ENCODE results near the gene USP36. TPM values are rescaled to one million over a fixed set of nuclear protein-coding genes. Genes with fewer than 3 reads are reported as not detected.

USP36 gene
- total RNA-seq, 1 experiment from 2014 or later, result 74.0 TPM

DNA sequence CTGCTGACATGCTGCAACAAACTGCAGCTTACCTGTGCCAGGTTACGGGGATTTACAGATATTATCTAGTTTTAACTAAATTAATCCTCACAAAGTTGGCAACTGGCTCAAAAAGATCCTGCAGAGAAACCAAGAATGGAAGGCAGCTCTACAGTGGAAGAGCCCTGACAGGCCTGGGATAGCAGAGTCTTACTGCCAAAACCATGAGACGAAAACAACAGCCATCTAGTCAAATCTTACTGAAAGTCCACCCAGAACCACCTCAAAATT lies 8.1 kb downstream of the USP36 start (continued):
- no peak for TF ChIP-seq OVOL2 (CRISPR knock-in tag; IDR thresholded peaks at IDR 0.05; ENCODE audit: borderline replicate concordance)
- TF ChIP-seq CBFB (CRISPR knock-in tag; IDR thresholded peaks at IDR 0.05; ENCODE audit: low read depth), result no peak

DNA sequence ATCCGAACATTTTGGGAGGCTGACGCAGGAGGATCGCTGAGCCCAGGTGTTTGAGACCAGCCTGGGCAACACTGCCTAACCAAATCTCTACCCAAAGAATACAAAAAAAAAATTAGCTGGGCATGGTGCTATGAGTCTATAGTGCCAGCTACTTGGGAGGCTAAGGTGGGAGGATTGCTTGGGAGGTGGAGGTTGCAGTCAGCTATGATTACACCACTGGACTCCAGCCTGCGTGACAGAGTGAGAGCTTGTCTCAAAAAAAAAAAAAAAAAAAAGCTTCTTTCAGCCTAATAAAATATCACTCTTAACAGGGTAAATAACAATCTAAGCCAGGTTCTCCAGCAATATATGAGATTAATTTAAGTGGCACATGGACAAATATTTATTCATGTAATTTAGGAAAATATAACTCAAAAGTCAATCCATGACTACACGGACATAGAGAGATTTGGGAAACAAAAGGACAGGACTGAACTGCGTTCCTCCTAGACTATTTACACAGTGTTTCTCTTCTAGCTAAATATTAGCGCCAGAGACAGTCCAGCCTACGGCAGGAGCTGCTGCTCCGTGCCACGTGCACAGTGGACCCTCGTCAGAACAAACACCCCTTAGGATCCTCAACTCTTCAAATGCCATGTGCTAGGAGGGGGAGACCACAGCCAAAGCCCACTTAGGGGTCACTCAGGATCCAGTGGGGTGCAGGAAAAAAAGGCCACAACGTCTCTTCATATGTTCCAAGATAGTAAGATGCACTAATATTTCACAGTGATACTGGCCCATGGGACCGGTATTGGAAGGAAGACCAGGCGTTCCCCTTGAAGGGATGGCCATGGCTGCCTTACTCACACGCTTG lies 8.7 kb downstream of the USP36 start:
- Mint-ChIP-seq H3K27me3 (ENCODE audit: low read depth) (no peaks in the 10 kb centered on the region), H3K4me1 (no peaks in the 10 kb centered on the region), H3K27ac (no peak overlapping the region), H3K36me3 (peaks cover 82% of the 10 kb centered on the region), H3K4me3 (no peak overlapping the region), H3K9me3 (no peaks in the 10 kb centered on the region)
- CTCF ChIA-PET, result interaction anchor here (0.7 kb wide), 1 partner anchor 255 kb away, joined by 3 read pairs; no protein-coding TSS in a partner anchor
- POLR2A ChIA-PET, result no interaction called here
- TF ChIP-seq, protein P1, sequence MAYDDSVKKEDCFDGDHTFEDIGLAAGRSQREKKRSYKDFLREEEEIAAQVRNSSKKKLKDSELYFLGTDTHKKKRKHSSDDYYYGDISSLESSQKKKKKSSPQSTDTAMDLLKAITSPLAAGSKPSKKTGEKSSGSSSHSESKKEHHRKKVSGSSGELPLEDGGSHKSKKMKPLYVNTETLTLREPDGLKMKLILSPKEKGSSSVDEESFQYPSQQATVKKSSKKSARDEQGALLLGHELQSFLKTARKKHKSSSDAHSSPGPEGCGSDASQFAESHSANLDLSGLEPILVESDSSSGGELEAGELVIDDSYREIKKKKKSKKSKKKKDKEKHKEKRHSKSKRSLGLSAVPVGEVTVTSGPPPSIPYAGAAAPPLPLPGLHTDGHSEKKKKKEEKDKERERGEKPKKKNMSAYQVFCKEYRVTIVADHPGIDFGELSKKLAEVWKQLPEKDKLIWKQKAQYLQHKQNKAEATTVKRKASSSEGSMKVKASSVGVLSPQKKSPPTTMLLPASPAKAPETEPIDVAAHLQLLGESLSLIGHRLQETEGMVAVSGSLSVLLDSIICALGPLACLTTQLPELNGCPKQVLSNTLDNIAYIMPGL (CRISPR knock-in tag; IDR thresholded peaks at IDR 0.05), result no peak
- TF ChIP-seq GRHL2 (CRISPR knock-in tag; IDR thresholded peaks at IDR 0.05; ENCODE audit: insufficient replicate concordance, severe bottlenecking), result no peak
- no peak for TF ChIP-seq HMGA2 (CRISPR knock-in tag; IDR thresholded peaks at IDR 0.05)
- TF ChIP-seq, protein P2, sequence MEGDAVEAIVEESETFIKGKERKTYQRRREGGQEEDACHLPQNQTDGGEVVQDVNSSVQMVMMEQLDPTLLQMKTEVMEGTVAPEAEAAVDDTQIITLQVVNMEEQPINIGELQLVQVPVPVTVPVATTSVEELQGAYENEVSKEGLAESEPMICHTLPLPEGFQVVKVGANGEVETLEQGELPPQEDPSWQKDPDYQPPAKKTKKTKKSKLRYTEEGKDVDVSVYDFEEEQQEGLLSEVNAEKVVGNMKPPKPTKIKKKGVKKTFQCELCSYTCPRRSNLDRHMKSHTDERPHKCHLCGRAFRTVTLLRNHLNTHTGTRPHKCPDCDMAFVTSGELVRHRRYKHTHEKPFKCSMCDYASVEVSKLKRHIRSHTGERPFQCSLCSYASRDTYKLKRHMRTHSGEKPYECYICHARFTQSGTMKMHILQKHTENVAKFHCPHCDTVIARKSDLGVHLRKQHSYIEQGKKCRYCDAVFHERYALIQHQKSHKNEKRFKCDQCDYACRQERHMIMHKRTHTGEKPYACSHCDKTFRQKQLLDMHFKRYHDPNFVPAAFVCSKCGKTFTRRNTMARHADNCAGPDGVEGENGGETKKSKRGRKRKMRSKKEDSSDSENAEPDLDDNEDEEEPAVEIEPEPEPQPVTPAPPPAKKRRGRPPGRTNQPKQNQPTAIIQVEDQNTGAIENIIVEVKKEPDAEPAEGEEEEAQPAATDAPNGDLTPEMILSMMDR (IDR thresholded peaks at IDR 0.05), result no peak
- TF ChIP-seq RORB (CRISPR knock-in tag; IDR thresholded peaks at IDR 0.05), result no peak
- TF ChIP-seq, protein P3, sequence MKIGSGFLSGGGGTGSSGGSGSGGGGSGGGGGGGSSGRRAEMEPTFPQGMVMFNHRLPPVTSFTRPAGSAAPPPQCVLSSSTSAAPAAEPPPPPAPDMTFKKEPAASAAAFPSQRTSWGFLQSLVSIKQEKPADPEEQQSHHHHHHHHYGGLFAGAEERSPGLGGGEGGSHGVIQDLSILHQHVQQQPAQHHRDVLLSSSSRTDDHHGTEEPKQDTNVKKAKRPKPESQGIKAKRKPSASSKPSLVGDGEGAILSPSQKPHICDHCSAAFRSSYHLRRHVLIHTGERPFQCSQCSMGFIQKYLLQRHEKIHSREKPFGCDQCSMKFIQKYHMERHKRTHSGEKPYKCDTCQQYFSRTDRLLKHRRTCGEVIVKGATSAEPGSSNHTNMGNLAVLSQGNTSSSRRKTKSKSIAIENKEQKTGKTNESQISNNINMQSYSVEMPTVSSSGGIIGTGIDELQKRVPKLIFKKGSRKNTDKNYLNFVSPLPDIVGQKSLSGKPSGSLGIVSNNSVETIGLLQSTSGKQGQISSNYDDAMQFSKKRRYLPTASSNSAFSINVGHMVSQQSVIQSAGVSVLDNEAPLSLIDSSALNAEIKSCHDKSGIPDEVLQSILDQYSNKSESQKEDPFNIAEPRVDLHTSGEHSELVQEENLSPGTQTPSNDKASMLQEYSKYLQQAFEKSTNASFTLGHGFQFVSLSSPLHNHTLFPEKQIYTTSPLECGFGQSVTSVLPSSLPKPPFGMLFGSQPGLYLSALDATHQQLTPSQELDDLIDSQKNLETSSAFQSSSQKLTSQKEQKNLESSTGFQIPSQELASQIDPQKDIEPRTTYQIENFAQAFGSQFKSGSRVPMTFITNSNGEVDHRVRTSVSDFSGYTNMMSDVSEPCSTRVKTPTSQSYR (CRISPR knock-in tag; IDR thresholded peaks at IDR 0.05), result no peak
- TF ChIP-seq TEAD4 (CRISPR knock-in tag; IDR thresholded peaks at IDR 0.05), result no peak
- TF ChIP-seq FOXK1 (CRISPR knock-in tag; IDR thresholded peaks at IDR 0.05), result no peak
- no peak for TF ChIP-seq ZNF396 (CRISPR knock-in tag; IDR thresholded peaks at IDR 0.05; ENCODE audit: borderline replicate concordance)
- ATAC-seq, result no peak
- DNase-seq (ENCODE audit: low spot score), result no peak

DNA sequence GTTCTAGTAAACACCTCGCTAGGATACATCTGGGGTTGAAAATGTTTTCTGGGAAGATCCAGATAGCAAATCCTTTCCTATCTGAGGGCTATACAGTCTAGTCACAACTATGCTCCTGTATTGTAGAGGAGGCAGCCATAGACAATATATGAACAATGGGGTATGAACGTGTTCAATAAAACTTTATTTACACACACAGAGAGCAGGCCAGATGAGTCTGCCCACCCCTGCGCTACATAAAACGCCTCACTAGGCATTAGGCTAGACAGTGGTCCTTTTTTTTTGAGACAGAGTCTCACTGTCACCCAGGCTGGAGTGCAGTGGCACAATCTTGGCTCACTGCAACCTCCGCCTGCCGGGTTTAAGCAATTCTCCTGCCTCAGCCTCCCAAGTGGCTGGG lies 11.1 kb downstream of the USP36 start:
- ChIA-PET POLR2A (no interaction called here), CTCF (no interaction called here)
- Mint-ChIP-seq H3K36me3 (peaks cover 85% of the 10 kb centered on the region), H3K4me1 (no peaks in the 10 kb centered on the region), H3K27me3 (ENCODE audit: low read depth) (no peaks in the 10 kb centered on the region), H3K27ac (no peak overlapping the region), H3K4me3 (no peak overlapping the region), H3K9me3 (no peaks in the 10 kb centered on the region)
- DNase-seq (ENCODE audit: low spot score) (no peak), ATAC-seq (no peak)
- TF ChIP-seq, protein P4, sequence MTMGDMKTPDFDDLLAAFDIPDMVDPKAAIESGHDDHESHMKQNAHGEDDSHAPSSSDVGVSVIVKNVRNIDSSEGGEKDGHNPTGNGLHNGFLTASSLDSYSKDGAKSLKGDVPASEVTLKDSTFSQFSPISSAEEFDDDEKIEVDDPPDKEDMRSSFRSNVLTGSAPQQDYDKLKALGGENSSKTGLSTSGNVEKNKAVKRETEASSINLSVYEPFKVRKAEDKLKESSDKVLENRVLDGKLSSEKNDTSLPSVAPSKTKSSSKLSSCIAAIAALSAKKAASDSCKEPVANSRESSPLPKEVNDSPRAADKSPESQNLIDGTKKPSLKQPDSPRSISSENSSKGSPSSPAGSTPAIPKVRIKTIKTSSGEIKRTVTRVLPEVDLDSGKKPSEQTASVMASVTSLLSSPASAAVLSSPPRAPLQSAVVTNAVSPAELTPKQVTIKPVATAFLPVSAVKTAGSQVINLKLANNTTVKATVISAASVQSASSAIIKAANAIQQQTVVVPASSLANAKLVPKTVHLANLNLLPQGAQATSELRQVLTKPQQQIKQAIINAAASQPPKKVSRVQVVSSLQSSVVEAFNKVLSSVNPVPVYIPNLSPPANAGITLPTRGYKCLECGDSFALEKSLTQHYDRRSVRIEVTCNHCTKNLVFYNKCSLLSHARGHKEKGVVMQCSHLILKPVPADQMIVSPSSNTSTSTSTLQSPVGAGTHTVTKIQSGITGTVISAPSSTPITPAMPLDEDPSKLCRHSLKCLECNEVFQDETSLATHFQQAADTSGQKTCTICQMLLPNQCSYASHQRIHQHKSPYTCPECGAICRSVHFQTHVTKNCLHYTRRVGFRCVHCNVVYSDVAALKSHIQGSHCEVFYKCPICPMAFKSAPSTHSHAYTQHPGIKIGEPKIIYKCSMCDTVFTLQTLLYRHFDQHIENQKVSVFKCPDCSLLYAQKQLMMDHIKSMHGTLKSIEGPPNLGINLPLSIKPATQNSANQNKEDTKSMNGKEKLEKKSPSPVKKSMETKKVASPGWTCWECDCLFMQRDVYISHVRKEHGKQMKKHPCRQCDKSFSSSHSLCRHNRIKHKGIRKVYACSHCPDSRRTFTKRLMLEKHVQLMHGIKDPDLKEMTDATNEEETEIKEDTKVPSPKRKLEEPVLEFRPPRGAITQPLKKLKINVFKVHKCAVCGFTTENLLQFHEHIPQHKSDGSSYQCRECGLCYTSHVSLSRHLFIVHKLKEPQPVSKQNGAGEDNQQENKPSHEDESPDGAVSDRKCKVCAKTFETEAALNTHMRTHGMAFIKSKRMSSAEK (CRISPR knock-in tag; IDR thresholded peaks at IDR 0.05; ENCODE audit: borderline replicate concordance), result no peak
- TF ChIP-seq, protein P5, sequence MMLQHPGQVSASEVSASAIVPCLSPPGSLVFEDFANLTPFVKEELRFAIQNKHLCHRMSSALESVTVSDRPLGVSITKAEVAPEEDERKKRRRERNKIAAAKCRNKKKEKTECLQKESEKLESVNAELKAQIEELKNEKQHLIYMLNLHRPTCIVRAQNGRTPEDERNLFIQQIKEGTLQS (CRISPR knock-in tag; conservative IDR thresholded peaks at IDR 0.05), result no peak
- TF ChIP-seq, protein P6, sequence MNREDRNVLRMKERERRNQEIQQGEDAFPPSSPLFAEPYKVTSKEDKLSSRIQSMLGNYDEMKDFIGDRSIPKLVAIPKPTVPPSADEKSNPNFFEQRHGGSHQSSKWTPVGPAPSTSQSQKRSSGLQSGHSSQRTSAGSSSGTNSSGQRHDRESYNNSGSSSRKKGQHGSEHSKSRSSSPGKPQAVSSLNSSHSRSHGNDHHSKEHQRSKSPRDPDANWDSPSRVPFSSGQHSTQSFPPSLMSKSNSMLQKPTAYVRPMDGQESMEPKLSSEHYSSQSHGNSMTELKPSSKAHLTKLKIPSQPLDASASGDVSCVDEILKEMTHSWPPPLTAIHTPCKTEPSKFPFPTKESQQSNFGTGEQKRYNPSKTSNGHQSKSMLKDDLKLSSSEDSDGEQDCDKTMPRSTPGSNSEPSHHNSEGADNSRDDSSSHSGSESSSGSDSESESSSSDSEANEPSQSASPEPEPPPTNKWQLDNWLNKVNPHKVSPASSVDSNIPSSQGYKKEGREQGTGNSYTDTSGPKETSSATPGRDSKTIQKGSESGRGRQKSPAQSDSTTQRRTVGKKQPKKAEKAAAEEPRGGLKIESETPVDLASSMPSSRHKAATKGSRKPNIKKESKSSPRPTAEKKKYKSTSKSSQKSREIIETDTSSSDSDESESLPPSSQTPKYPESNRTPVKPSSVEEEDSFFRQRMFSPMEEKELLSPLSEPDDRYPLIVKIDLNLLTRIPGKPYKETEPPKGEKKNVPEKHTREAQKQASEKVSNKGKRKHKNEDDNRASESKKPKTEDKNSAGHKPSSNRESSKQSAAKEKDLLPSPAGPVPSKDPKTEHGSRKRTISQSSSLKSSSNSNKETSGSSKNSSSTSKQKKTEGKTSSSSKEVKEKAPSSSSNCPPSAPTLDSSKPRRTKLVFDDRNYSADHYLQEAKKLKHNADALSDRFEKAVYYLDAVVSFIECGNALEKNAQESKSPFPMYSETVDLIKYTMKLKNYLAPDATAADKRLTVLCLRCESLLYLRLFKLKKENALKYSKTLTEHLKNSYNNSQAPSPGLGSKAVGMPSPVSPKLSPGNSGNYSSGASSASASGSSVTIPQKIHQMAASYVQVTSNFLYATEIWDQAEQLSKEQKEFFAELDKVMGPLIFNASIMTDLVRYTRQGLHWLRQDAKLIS (CRISPR knock-in tag; IDR thresholded peaks at IDR 0.05; ENCODE audit: borderline replicate concordance), result no peak
- TF ChIP-seq, protein P3 (CRISPR knock-in tag; IDR thresholded peaks at IDR 0.05), result no peak
